Epidermal melanocyte (primary cell): ENCODE data around the gene PALM.
"Not testable (repeated sequence)": the region's sequence is repeated elsewhere in the genome, so short reads cannot be mapped to it uniquely, and the experiment has no call there.

Source experiments
- DNase-seq: peaks from one replicate; pipeline ENCODE4 v3.0.0; 2011; ENCODE audit warnings: low spot score; ENCODE audit not compliant: insufficient read length

PALM gene

DNA sequence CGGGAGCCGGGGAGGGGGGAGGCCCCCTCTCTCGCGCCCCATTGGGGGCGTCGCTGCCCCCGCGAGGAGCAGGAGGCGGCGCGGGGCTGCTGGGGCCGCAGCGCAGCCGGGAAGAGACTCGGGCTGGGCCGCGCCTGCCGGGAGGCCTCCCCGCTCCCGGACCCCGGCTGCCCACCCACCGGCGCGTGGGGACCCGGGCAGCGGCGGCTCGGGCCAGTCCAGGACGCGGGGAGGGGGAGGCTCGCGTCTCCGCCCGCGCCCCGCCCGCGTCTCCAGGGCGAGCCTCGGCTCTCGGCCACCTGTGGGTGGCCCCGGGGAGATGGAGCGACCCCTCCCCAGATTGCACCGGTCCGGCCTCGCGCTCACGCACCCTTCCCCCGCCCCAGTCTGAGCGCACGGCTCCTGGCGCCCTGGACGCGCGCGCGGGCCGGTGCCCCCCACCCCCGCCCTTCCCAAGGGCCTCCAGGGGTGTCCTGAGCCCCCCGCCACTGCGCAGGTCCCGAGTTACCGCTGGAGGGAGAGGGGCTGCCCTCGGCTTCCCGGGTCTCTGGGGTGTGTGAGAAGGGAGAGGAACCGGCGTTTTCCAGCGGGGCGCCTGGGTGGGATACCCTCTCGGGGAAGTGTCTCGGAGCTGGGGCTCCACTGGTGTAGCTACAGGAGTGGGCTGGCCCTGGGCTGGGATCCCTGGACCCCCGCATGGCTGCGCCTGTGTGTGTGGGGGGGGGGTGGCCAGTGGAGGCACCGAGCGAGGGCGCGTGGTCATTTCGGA, 645 bp downstream of the PALM start:
- no peak for DNase-seq

GRCh38 chr19:709965-710571, 1.3 kb downstream of the PALM start:
- no peak for DNase-seq

DNA sequence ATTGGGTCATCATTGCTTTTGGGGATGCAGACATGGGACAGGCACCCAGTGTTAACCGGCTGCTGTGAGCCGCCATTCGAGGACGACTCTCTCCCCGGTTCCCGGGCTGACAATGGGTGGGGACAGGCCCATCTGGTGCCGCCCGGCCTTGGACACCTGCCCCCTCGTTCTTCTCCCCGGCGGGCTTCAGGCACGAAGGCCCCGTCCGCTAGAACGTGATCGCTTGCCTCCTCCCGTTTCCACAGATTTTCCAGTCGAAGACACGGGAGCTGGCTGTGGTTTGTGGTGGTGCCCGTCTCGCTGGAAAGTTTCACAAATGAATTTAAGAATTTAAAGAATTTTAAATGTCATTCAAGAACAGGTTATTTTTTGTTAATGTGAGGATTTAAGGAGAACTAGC, 2.0 kb downstream of the PALM start:
- DNase-seq, result no peak

DNA sequence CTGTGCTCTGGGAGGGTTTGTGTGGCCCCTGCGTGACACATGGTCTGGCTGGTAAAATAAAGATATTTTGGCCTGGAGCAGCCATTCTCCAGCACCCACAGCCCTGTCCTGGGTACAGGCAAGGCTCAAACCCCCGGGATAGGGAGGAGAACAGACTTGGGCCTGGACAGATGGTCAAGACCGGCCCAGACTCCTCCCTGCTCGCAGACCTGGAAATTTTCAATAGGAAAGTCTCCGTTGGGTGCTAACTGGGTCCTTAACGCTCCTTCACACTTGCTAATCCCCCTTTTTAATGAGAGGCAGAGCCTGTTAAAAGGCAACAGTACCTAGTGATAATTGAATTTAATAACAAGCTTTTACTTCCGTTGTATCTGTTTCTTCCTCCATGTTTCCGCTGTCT, 2.5 kb downstream of the PALM start:
- DNase-seq, result no peak

- no peak for DNase-seq
Observed at GRCh38 chr19:715347-715746, 6.6 kb downstream of the PALM start.

DNA sequence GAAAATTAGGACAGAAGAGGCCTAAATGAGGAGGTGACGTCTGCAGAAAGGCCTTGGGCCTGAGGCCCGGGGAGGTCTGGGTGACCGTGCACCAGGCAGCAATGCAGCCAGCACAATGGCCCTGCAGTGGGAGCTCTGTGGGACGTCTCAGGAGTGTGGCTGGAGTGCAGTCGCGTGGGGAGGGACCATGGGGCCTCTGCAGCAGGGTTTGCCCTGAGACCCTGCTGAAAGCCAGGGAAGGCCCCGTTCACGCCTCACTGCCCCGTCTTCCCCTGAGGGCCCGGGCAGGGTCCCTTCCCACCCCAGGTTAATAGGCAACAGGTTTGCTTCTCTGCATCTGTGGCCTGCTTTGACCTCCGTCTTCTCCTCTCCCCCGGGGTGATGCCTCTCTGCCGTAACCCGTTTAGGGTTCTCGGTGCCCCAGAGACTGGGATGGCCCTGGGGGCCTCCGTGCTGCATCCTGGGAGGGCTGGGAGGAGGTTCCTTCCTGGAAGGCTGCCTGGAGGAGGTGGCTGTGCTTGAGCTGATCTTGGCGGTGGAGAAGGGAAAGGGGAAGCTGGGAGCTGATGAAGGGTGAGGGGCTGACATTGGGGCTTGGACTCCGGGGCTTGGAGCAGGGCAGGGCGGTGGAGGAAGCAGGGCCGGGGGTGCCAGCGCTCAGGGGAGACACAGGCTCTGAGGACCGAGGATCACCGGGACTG, 9.7 kb downstream of the PALM start:
- DNase-seq, result no peak

- DNase-seq, result peak; percentile 16
Observed at GRCh38 chr19:718991-719512, 10.3 kb downstream of the PALM start.

DNA sequence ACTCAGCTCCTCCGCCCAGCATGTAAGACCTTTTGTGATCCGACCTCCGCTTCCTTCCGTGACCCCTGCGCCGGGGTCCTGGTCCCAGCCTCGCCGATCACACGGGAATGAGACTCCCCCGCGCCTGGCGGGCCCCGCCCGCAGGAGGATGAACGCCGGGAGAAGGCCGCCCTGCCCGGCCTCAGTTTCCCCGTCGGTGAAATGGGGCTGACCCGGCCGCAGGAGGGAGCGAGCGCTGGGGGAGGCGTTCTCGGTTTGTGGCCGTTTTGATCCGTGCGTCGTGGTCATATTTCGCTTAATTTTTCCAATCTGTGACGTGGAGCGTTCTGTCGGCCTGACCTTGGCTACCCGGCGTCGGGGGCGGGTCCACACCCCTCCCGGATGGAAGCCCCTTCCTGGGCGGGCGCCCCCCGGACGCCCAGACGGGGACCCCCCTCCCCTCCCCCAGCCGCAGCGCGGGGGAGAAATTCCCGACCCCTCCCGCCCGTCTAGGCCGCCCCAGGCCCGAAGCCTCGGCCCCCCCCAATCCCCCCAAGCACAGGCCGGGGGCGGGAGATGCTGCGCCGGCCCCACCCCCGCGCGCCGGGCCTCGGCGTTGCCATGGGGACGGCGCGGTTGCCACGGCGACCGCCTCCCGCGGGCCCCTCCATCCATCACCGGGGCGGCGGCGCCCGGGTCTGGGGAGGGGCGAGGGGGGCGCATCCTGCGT, 11.1 kb downstream of the PALM start:
- no peak for DNase-seq

DNA sequence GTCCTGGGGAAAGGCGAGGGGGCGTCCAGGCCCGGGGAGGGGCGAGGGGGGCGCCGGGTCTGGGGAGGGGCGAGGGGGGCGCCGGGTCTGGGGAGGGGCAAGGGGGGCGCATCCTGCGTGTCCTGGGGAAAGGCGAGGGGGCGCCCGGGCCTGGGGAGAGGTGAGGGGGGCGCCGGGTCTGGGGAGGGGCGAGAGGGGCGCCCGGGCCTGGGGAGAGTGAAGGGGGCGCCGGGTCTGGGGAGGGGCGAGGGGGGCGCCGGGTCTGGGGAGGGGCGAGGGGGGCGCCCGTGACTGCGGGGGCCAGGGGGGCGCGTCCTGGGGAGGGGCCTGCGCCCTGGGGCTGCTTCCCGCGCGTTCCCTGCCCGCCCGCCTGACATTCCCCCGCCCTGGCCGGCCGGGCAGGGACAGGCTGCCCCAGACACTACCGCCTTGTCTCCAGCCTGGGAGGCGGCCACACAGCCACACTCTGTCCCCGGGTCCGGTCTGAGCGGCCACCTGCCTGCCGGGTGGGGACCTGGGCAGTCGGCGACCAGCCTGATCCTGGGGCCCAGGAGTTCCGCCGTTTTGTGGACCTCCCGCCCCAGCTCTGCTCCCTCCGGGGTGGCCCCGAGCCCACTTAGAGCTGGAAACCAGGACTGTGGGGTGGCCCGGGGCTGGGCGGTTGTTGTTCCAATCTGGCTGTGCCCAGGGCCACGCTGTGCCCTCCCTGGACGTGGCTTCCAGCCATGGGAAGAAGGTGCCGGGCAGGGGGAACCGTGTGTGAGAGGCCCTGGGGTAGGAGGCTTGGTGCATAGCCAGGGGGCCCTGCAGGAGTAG, 11.8 kb downstream of the PALM start:
- DNase-seq, result no peak

DNA sequence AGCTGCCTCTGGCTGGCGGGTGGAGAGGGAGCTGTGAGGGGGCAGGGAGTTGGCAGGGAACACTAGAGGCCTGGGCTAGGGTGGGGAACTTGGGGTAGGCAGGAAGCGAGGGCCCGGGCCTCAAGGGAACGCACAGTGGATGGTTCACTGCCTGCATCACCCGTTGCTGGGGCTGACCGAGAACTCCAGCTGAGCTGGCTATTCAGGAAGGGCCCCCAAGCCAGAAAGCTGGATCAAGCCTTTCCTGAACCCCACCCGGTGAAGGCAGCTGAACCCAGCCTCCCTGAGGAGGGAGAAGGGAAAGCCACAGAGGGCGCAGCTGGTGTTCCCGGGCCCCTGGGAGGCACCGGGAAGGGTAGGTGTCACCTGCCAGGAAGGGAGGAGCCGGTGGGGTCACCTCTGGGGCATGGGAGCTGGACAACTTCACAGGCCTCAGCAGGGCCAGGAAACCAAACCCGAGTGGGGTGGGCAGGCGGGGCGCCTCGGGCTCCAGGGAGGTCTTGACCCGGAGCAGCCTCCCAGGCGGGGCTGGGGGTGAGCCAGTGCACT, 13.9 kb downstream of the PALM start:
- peak; percentile 10 for DNase-seq

DNA sequence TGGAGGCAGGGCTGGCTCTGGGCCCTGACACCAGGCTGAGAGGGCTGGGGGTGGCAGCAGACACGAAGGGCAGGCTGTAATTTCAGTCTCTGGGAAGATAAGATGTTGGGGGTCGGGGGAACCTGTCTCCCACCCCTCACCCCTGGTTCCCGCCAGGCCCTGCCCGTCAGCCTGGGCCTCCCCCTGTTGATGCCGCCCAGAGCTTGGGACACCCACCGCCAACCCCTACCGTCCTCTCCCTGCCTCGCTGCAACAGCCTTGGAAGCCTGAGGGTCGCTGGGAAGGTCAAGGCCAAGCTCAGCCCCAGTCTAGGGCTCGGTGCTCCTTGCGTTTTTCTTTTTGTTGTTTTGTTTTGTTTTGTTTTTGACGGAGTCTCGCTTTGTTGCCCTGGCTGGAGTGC, 14.5 kb downstream of the PALM start:
- DNase-seq, result no peak

GRCh38 chr19:723714-724113, 15.0 kb downstream of the PALM start:
- no peak for DNase-seq

- no peak for DNase-seq
Observed at GRCh38 chr19:725461-726089, 16.8 kb downstream of the PALM start.

GRCh38 chr19:726993-727956, 18.5 kb downstream of the PALM start:
- DNase-seq, result no peak

DNA sequence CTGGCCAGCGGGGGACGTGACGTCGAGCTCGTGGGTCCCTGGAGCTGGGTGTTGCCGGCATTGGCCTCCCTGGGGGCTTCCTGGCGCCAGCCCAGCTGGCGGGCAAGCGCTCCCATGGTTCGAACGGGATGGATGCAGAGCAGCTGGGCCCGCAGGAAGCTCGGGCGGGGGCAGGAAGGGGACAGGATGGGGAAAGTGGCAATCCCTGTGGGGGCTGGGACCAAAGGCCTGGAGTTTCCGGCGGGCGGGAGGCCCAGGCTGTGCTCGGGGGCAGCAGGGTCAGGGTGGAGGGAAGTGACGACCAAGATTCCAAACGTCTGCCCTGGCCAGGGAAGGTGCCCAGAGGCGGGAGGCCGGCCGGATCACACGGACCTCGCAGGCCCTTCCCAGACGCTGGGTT, 19.3 kb downstream of the PALM start:
- no peak for DNase-seq

DNA sequence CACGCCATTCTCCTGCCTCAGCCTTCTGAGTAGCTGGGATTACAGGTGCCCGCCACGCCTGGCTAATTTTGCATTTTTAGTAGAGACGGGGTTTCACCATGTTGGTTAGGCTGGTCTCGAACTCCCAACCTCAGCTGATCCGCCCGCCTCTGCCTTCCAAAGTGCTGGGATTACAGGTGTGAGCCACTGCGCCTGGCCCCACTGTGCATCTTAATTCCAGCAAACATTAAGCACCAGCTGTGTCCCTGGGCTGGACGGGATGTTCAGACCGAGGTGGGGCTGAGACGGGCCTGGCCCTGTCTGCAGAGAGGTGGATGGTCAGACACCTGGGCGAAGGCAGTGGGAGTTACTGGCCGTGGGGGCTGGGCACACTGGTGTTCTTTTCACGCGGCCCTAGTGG, 20.8 kb downstream of the PALM start:
- DNase-seq, result not testable (repeated sequence)

GRCh38 chr19:729965-730668, 21.4 kb downstream of the PALM start:
- DNase-seq, result no peak

- DNase-seq, result no peak
Observed at GRCh38 chr19:731000-731399, 22.3 kb downstream of the PALM start.
